Endometrial microvascular endothelial cells (primary cell): Measurements from ENCODE around the gene GDA. TPM values are rescaled to one million over a fixed set of nuclear protein-coding genes. Genes with fewer than 3 reads are reported as not detected.

Source experiments
- in situ Hi-C: cut with HindIII; loops from 2 replicates; pipeline ENCODE4 v1.10.0; 2017; ENCODE audit warnings: low sequenced_read_pairs, low pct_unique_long_range_greater_than_20kb; ENCODE audit errors: inconsistent ontology term
- total RNA-seq: library from RNA; depleted of rRNA; stranded (reverse); fragments of >200 nt; gene quantifications from one replicate; pipeline ENCODE4 v1.2.3, GENCODE V29; 2015; ENCODE audit errors: inconsistent ontology term

GDA gene
- total RNA-seq, 1 donor from 2014 or later = 0.65 TPM

- in situ Hi-C loops = no loop called here
Observed at GRCh38 chr9:72300873-72301272, 151.6 kb downstream of the GDA start.

Other genes starting within 250 kb of the GDA start
- gene ABHD17B, start 238.2 kb upstream of the GDA start, total RNA-seq = 12.9 TPM
- gene C9orf85, start 237.8 kb upstream of the GDA start, total RNA-seq = 14.4 TPM
- gene C9orf57, start 88.8 kb upstream of the GDA start, total RNA-seq = not detected
- 71.0 TPM for gene ZFAND5, start 215.8 kb downstream of the GDA start, total RNA-seq